Amygdala (tissue), 56 donors: ENCODE results near the gene PIK3C2G.

Experiments used
- DNase-seq, 56 donors: peaks; one replicate each; lab custom pipeline; 2025; lab: John Stamatoyannopoulos, UW

Gene PIK3C2G

GRCh38 chr12:18340786-18341185 lies 79.5 kb downstream of the PIK3C2G start:
- no peak for DNase-seq

- no peak for DNase-seq
These were observed 82.4 kb downstream of the PIK3C2G start for GRCh38 chr12:18343708-18344107.

- peak in 4 of 56 donors; percentile 2 to 21 (median 12) for DNase-seq
These were observed 83.9 kb downstream of the PIK3C2G start for GRCh38 chr12:18345021-18345735.

- no peak for DNase-seq
These were observed 91.0 kb downstream of the PIK3C2G start for GRCh38 chr12:18352312-18352711.

GRCh38 chr12:18355429-18355828 lies 94.1 kb downstream of the PIK3C2G start:
- DNase-seq = no peak

- DNase-seq = no peak
These were observed 96.8 kb downstream of the PIK3C2G start for GRCh38 chr12:18358077-18358476.

GRCh38 chr12:18358930-18359329 lies 97.6 kb downstream of the PIK3C2G start:
- DNase-seq = no peak

- no peak for DNase-seq
These were observed 100.1 kb downstream of the PIK3C2G start for GRCh38 chr12:18361433-18361832.

GRCh38 chr12:18363321-18363720 lies 102.0 kb downstream of the PIK3C2G start:
- no peak for DNase-seq

- no peak for DNase-seq
These were observed 107.3 kb downstream of the PIK3C2G start for GRCh38 chr12:18368594-18368993.

GRCh38 chr12:18373181-18373580 lies 111.9 kb downstream of the PIK3C2G start:
- DNase-seq = no peak

GRCh38 chr12:18375131-18375530 lies 113.8 kb downstream of the PIK3C2G start:
- DNase-seq = no peak

- DNase-seq = no peak
These were observed 114.3 kb downstream of the PIK3C2G start for GRCh38 chr12:18375583-18375982.

GRCh38 chr12:18382236-18382885 lies 121.0 kb downstream of the PIK3C2G start:
- no peak for DNase-seq

GRCh38 chr12:18383203-18383602 lies 121.9 kb downstream of the PIK3C2G start:
- no peak for DNase-seq

GRCh38 chr12:18387706-18388105 lies 126.4 kb downstream of the PIK3C2G start:
- DNase-seq = no peak

GRCh38 chr12:18389820-18390219 lies 128.5 kb downstream of the PIK3C2G start:
- DNase-seq = no peak

- DNase-seq = no peak
These were observed 129.8 kb downstream of the PIK3C2G start for GRCh38 chr12:18391151-18391550.

GRCh38 chr12:18394742-18395141 lies 133.4 kb downstream of the PIK3C2G start:
- no peak for DNase-seq

- peak in 2 of 56 donors; percentile 0 to 3 for DNase-seq
These were observed 138.9 kb downstream of the PIK3C2G start for GRCh38 chr12:18400186-18400585.

GRCh38 chr12:18402872-18403611 lies 141.7 kb downstream of the PIK3C2G start:
- DNase-seq = no peak

GRCh38 chr12:18411453-18411852 lies 150.1 kb downstream of the PIK3C2G start:
- DNase-seq = no peak
